HEK293 (cell line): Measurements from ENCODE around the gene TIE1.

ENCODE experiments used
- CTCF ChIA-PET: fragments of 350-600 bp; formaldehyde crosslinking; extraction: SDS; loops from one replicate; lab custom pipeline; 2021; ENCODE audit warnings: antibody characterized with exemption; lab: Yijun Ruan, JAX
- POLR2A ChIA-PET: fragments of 300-600 bp; formaldehyde crosslinking; extraction: SDS; loops from one replicate; lab custom pipeline; 2020; ENCODE audit warnings: antibody characterized with exemption, inconsistent platforms; lab: Yijun Ruan, JAX
- H3K27ac ChIP-seq: fragments of 200-500 bp; sonication (Bioruptor generic); 2 replicates; pipeline ENCODE4 v1.5.1; 2014; ENCODE audit warnings: low read depth, low read length, control low read depth, inconsistent platforms; ENCODE audit errors: extremely low read depth
- H3K36me3 ChIP-seq, 2 experiments: fragments of 200-500 bp in 1 of 2; sonication (Bioruptor generic) in 1 of 2; 1 replicate in 1 of 2; 2 replicates in 1 of 2; pipeline ENCODE4 v1.5.1; 2014 to 2017; ENCODE audit warnings: inconsistent platforms in 2 of 2, low read length in 2 of 2; ENCODE audit not compliant: control insufficient read depth in 2 of 2, insufficient read depth in 1 of 2
- H3K4me1 ChIP-seq: fragments of 200-500 bp; sonication (Bioruptor generic); 2 replicates; pipeline ENCODE4 v1.5.1; 2014; ENCODE audit warnings: mild to moderate bottlenecking, low read length, inconsistent platforms; ENCODE audit not compliant: control insufficient read depth, insufficient read depth
- H3K4me3 ChIP-seq: 2 replicates; pipeline ENCODE4 v1.5.1; 2011; ENCODE audit warnings: low read depth, mild to moderate bottlenecking, control low read depth, low read length, moderate library complexity
- H3K9me3 ChIP-seq: fragments of 200-500 bp; sonication (Bioruptor generic); 2 replicates; pipeline ENCODE4 v1.5.1; 2014; ENCODE audit warnings: low read depth, low read length, inconsistent platforms; ENCODE audit not compliant: control insufficient read depth, insufficient read depth
- BCL11B ChIP-seq: fragments of 450-650 bp; formaldehyde crosslinking; IDR thresholded peaks from 2 replicates; pipeline ENCODE4 v1.5.1; 2016; ENCODE audit warnings: low read depth, missing biosample characterization, missing genetic modification characterization
- EGR2 ChIP-seq: fragments of 450-650 bp; formaldehyde crosslinking; IDR thresholded peaks from 2 replicates; pipeline ENCODE4 v1.5.1; 2016; ENCODE audit warnings: low read depth, missing biosample characterization, missing genetic modification characterization
- GLI4 ChIP-seq: fragments of 450-650 bp; formaldehyde crosslinking; IDR thresholded peaks from 2 replicates; pipeline ENCODE4 v1.5.1; 2016; ENCODE audit warnings: missing biosample characterization, missing genetic modification characterization
- GLIS2 ChIP-seq: fragments of 450-650 bp; formaldehyde crosslinking; IDR thresholded peaks from 2 replicates; pipeline ENCODE4 v1.5.1; 2016; ENCODE audit warnings: missing biosample characterization, missing genetic modification characterization
- OVOL3 ChIP-seq: fragments of 450-650 bp; formaldehyde crosslinking; IDR thresholded peaks from 2 replicates; pipeline ENCODE4 v1.5.1; 2016; ENCODE audit warnings: missing biosample characterization, missing genetic modification characterization
- RBAK ChIP-seq: fragments of 450-650 bp; formaldehyde crosslinking; IDR thresholded peaks from 2 replicates; pipeline ENCODE4 v1.5.1; 2016; ENCODE audit warnings: missing biosample characterization, missing genetic modification characterization
- YY1 ChIP-seq: fragments of 450-650 bp; formaldehyde crosslinking; IDR thresholded peaks from 2 replicates; pipeline ENCODE4 v1.5.1; 2018; ENCODE audit warnings: missing biosample characterization, missing genetic modification characterization
- ZFP37 ChIP-seq: fragments of 450-650 bp; formaldehyde crosslinking; IDR thresholded peaks from 2 replicates; pipeline ENCODE4 v1.5.1; 2016; ENCODE audit warnings: missing biosample characterization, missing genetic modification characterization
- ZNF121 ChIP-seq: fragments of 450-650 bp; formaldehyde crosslinking; IDR thresholded peaks from 2 replicates; pipeline ENCODE4 v1.5.1; 2016; ENCODE audit warnings: missing biosample characterization, missing genetic modification characterization
- ZNF146 ChIP-seq: fragments of 450-650 bp; formaldehyde crosslinking; IDR thresholded peaks from 2 replicates; pipeline ENCODE4 v1.5.1; 2016; ENCODE audit warnings: missing biosample characterization, missing genetic modification characterization
- ZNF174 ChIP-seq: fragments of 450-650 bp; formaldehyde crosslinking; IDR thresholded peaks from 2 replicates; pipeline ENCODE4 v1.5.0; 2017; ENCODE audit warnings: missing biosample characterization, mild to moderate bottlenecking, missing genetic modification characterization
- ZNF239 ChIP-seq: fragments of 450-650 bp; formaldehyde crosslinking; IDR thresholded peaks from 2 replicates; pipeline ENCODE4 v1.5.1; 2016; ENCODE audit warnings: missing biosample characterization, missing genetic modification characterization
- ZNF341 ChIP-seq: fragments of 450-650 bp; formaldehyde crosslinking; IDR thresholded peaks from 2 replicates; pipeline ENCODE4; 2016; ENCODE audit warnings: low read depth, missing biosample characterization, missing genetic modification characterization
- ZNF391 ChIP-seq: fragments of 450-650 bp; formaldehyde crosslinking; IDR thresholded peaks from 2 replicates; pipeline ENCODE4 v1.5.1; 2016; ENCODE audit warnings: low read depth, missing biosample characterization, missing genetic modification characterization, borderline replicate concordance
- ZNF416 ChIP-seq: fragments of 450-650 bp; formaldehyde crosslinking; IDR thresholded peaks from 2 replicates; pipeline ENCODE4 v1.5.1; 2016; ENCODE audit warnings: missing biosample characterization, missing genetic modification characterization
- ZNF521 ChIP-seq: fragments of 450-650 bp; formaldehyde crosslinking; IDR thresholded peaks from 2 replicates; pipeline ENCODE4 v1.5.1; 2017; ENCODE audit warnings: missing biosample characterization, mild to moderate bottlenecking, missing genetic modification characterization
- ZNF544 ChIP-seq: fragments of 450-650 bp; formaldehyde crosslinking; IDR thresholded peaks from 2 replicates; pipeline ENCODE4 v1.5.0; 2017; ENCODE audit warnings: missing biosample characterization, missing genetic modification characterization
- ZNF596 ChIP-seq: fragments of 450-650 bp; IDR thresholded peaks from 2 replicates; pipeline ENCODE4 v1.5.0; 2018; ENCODE audit warnings: missing biosample characterization, mild to moderate bottlenecking, missing genetic modification characterization, moderate library complexity
- ZNF600 ChIP-seq: fragments of 450-650 bp; formaldehyde crosslinking; IDR thresholded peaks from 2 replicates; pipeline ENCODE4 v1.5.1; 2016; ENCODE audit warnings: missing biosample characterization, missing genetic modification characterization
- ZNF610 ChIP-seq: fragments of 450-650 bp; formaldehyde crosslinking; IDR thresholded peaks from 2 replicates; pipeline ENCODE4 v1.5.1; 2016; ENCODE audit warnings: missing biosample characterization, missing genetic modification characterization, borderline replicate concordance
- ZNF629 ChIP-seq: fragments of 450-650 bp; formaldehyde crosslinking; IDR thresholded peaks from 2 replicates; pipeline ENCODE4 v1.5.1; 2017; ENCODE audit warnings: missing biosample characterization, missing genetic modification characterization
- ZNF660 ChIP-seq: fragments of 450-650 bp; IDR thresholded peaks from 2 replicates; pipeline ENCODE4 v1.5.1; 2018; ENCODE audit warnings: missing biosample characterization, mild to moderate bottlenecking, missing genetic modification characterization
- ZNF776 ChIP-seq: fragments of 450-650 bp; formaldehyde crosslinking; IDR thresholded peaks from 2 replicates; pipeline ENCODE4 v1.5.0; 2017; ENCODE audit warnings: missing biosample characterization, missing genetic modification characterization, borderline replicate concordance
- ZXDB ChIP-seq: fragments of 450-650 bp; formaldehyde crosslinking; IDR thresholded peaks from 2 replicates; pipeline ENCODE4 v1.5.1; 2016; ENCODE audit warnings: missing biosample characterization, missing genetic modification characterization
- TF ChIP-seq, protein P1 (sequence below): fragments of 450-650 bp; formaldehyde crosslinking; IDR thresholded peaks from 2 replicates; pipeline ENCODE4 v1.5.1; 2016; ENCODE audit warnings: missing biosample characterization, missing genetic modification characterization
- TF ChIP-seq, protein P2 (sequence below): fragments of 450-650 bp; formaldehyde crosslinking; IDR thresholded peaks from 2 replicates; pipeline ENCODE4 v1.5.1; 2017; ENCODE audit warnings: missing biosample characterization, missing genetic modification characterization
- TF ChIP-seq, protein P3 (sequence below): fragments of 450-650 bp; formaldehyde crosslinking; IDR thresholded peaks from 2 replicates; pipeline ENCODE4 v1.5.1; 2016; ENCODE audit warnings: missing biosample characterization, missing genetic modification characterization

The TIE1 gene

DNA sequence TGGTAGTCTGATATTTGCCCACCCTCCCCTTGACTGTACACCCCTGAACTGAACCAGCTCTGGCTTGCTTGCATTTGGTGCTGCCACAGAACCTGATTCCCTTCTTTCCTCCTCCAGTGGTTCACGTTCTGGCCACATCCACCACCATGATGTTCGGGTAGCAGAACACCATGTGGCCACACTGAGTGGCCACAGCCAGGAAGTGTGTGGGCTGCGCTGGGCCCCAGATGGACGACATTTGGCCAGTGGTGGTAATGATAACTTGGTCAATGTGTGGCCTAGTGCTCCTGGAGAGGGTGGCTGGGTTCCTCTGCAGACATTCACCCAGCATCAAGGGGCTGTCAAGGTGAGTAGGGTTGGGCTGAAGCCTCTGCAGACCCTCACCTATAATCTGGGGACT, 59.8 kb downstream of the TIE1 start:
- Histone ChIP-seq H3K36me3 (peaks cover 17 to 65% of the 10 kb centered on the region in 2 experiments), H3K4me1 (peaks cover 6% of the 10 kb centered on the region), H3K27ac (no peak overlapping the region)
- TF ChIP-seq ZNF121 (tag by site-specific recombination) (no peak), ZNF600 (tag by site-specific recombination) (peak; percentile 17; the same call in 1 of the 2 replicates)
- TF ChIP-seq, all 188 proteins: peak for 1
- H3K9me3 ChIP-seq, result no peaks in the 10 kb centered on the region
- POLR2A ChIA-PET, result interaction anchor here (0.7 kb wide), 1 partner anchor 11 kb away, joined by 5 read pairs; no protein-coding TSS in a partner anchor
- CTCF ChIA-PET, result interaction anchor here (0.6 to 3.2 kb wide), 2 partner anchors 54 to 134 kb away, joined by 3 to 11 read pairs; no protein-coding TSS in a partner anchor
- peak overlapping the region; percentile 9 for H3K4me3 ChIP-seq

DNA sequence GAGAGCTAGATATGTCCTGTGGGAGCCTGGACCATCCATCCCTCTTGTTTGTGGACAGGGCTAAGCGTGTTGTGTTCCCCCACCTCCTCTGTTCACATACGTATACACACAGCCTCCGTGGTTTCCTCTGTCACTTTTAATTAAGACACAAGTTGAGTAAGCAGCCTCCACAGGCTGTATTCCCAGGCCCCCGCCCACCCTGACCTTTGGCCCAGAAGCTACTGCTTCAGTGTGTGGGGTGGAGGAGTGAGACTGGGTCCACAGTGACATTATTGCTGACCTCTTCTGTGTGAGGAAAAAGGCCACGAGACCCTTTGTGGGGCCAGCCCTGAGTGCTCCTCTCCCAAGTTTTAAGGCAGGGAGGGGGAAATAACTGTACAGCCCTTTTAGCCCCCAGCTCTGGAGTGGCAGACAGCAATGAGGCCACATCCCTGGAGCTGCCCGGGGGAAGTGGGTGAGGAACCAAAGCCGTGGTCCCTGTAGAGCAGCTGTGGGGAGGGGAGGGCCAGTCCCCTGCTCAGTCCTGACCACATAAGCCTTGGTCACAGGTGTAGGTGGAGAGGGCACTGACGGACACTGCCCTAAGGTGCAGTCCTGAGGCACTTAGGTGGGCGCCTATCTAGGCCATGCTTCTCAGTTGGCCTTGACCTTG, 62.6 kb downstream of the TIE1 start:
- CTCF ChIA-PET, result interaction anchor here (0.7 to 1.1 kb wide), 2 partner anchors 23 to 757 kb away, joined by 3 read pairs; no protein-coding TSS in a partner anchor
- Histone ChIP-seq H3K4me3 (no peak overlapping the region), H3K36me3 (peaks cover 17 to 69% of the 10 kb centered on the region in 2 experiments)

DNA sequence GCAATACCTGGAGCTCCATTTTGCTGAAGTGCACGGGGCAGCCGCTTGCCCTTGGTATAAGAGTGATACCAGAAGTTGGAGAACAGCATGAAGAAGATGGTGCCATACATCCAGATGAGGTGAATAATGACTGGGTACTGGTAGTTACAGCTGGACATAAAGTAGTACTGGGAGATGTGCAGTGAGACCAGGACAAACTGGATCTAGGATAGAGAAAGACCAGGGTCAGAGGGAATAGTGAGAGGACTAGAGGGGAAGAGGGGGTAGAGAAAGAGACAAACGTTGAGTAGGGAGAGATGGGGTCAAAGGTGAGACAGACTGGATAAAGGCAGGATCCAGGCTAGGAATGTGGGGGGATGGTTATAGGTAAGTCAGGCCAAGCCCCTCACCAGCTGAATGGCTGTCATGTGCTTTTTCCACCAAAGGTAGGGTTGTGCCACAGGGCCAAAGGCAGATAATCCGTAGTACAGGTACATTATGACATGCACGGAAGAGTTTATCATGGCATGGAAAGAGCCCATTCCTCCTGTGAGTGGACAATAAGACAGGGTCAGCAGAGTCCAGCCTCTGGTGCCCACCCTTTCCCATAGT, 63.2 kb downstream of the TIE1 start:
- Histone ChIP-seq H3K9me3 (no peaks in the 10 kb centered on the region), H3K4me1 (peaks cover 8% of the 10 kb centered on the region), H3K4me3 (no peak overlapping the region), H3K27ac (no peak overlapping the region), H3K36me3 (peaks cover 17 to 69% of the 10 kb centered on the region in 2 experiments)
- CTCF ChIA-PET, result interaction anchor here (0.7 to 1.1 kb wide), 2 partner anchors 23 to 756 kb away, joined by 3 read pairs; no protein-coding TSS in a partner anchor
- TF ChIP-seq ZNF391 (no peak), GLI4 (tag by site-specific recombination) (no peak; the same call in 1 of the 2 replicates), ZNF629 (no peak), ZNF660 (tag by site-specific recombination) (no peak), RBAK (no peak), ZNF596 (tag by site-specific recombination) (no peak), EGR2 (tag by site-specific recombination) (no peak), BCL11B (no peak; the same call in 1 of the 2 replicates), ZNF341 (tag by site-specific recombination) (no peak), ZNF544 (no peak)
- POLR2A ChIA-PET, result interaction anchor here (0.6 to 1.4 kb wide), 4 partner anchors 9 to 246 kb away, joined by 3 to 5 read pairs (median 4); no protein-coding TSS in a partner anchor

More for the DNA sequence above, 62.6 kb downstream of the TIE1 start:
- no peak overlapping the region for H3K27ac ChIP-seq
- POLR2A ChIA-PET, result interaction anchor here (0.6 to 1.4 kb wide), 4 partner anchors 9 to 247 kb away, joined by 3 to 5 read pairs (median 4); no protein-coding TSS in a partner anchor
- H3K9me3 ChIP-seq, result no peaks in the 10 kb centered on the region
- H3K4me1 ChIP-seq, result peaks cover 8% of the 10 kb centered on the region
- TF ChIP-seq ZXDB (tag by site-specific recombination) (no peak), GLIS2 (tag by site-specific recombination) (no peak), ZNF146 (tag by site-specific recombination) (no peak), ZNF239 (no peak), ZNF174 (no peak), ZNF776 (tag by site-specific recombination) (no peak), ZFP37 (tag by site-specific recombination) (no peak), ZNF521 (no peak), ZNF610 (tag by site-specific recombination) (no peak), OVOL3 (tag by site-specific recombination) (no peak), ZNF416 (tag by site-specific recombination) (no peak), YY1 (tag by site-specific recombination) (no peak)
- TF ChIP-seq, protein P1, sequence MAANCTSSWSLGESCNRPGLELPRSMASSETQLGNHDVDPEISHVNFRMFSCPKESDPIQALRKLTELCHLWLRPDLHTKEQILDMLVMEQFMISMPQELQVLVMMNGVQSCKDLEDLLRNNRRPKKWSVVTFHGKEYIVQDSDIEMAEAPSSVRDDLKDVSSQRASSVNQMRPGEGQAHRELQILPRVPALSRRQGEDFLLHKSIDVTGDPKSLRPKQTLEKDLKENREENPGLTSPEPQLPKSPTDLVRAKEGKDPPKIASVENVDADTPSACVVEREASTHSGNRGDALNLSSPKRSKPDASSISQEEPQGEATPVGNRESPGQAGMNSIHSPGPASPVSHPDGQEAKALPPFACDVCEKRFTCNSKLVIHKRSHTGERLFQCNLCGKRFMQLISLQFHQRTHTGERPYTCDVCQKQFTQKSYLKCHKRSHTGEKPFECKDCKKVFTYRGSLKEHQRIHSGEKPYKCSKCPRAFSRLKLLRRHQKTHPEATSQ (tag by site-specific recombination), result no peak
- TF ChIP-seq, protein P2, sequence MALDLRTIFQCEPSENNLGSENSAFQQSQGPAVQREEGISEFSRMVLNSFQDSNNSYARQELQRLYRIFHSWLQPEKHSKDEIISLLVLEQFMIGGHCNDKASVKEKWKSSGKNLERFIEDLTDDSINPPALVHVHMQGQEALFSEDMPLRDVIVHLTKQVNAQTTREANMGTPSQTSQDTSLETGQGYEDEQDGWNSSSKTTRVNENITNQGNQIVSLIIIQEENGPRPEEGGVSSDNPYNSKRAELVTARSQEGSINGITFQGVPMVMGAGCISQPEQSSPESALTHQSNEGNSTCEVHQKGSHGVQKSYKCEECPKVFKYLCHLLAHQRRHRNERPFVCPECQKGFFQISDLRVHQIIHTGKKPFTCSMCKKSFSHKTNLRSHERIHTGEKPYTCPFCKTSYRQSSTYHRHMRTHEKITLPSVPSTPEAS (tag by site-specific recombination), result no peak
- TF ChIP-seq, protein P3, sequence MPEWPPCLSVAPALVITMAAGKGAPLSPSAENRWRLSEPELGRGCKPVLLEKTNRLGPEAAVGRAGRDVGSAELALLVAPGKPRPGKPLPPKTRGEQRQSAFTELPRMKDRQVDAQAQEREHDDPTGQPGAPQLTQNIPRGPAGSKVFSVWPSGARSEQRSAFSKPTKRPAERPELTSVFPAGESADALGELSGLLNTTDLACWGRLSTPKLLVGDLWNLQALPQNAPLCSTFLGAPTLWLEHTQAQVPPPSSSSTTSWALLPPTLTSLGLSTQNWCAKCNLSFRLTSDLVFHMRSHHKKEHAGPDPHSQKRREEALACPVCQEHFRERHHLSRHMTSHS (tag by site-specific recombination), result no peak
